HepG2 (cell line): ENCODE measurements around the gene MARCHF9. TPM values are rescaled to one million over a fixed set of nuclear protein-coding genes. Genes with fewer than 3 reads are reported as not detected.
A peak's percentile ranks its signal among the peaks of the same experiment; 100 is the strongest.

Experiments
- AGO2 ChIP-seq: fragments of 200-400 bp; formaldehyde crosslinking; optimal IDR thresholded peaks from 2 replicates; pipeline ENCODE3; 2017; ENCODE audit warnings: mild to moderate bottlenecking, low read depth, low read length, moderate library complexity
- DR1 ChIP-seq: sonication (generic); formaldehyde crosslinking; IDR thresholded peaks from 2 replicates; pipeline ENCODE4 v1.8.0; 2021; ENCODE audit warnings: mild to moderate bottlenecking, missing genetic modification reagents, inconsistent platforms
- E2F1 ChIP-seq: sonication (generic); formaldehyde crosslinking; IDR thresholded peaks from 2 replicates; pipeline ENCODE4 v1.5.0; 2020; ENCODE audit warnings: missing genetic modification reagents
- FOXO4 ChIP-seq: sonication (generic); formaldehyde crosslinking; conservative IDR thresholded peaks from 2 replicates; pipeline ENCODE4 v1.8.1; 2023; ENCODE audit warnings: missing genetic modification reagents
- KLF15 ChIP-seq: sonication (generic); formaldehyde crosslinking; IDR thresholded peaks from 2 replicates; pipeline ENCODE4 v1.8.1; 2023; ENCODE audit warnings: borderline replicate concordance, mild to moderate bottlenecking, inconsistent platforms, missing genetic modification reagents, mixed read lengths
- MAZ ChIP-seq, 2 experiments: sonication (generic) in 1 of 2; formaldehyde crosslinking in 1 of 2; IDR thresholded peaks; 2 replicates each; pipeline versions ENCODE4 v1.5.0 to v1.6.1; 2012 to 2020; ENCODE audit warnings: low read depth in 2 of 2, mild to moderate bottlenecking in 2 of 2, borderline replicate concordance in 1 of 2, improper control_type of control experiment in 1 of 2, low read length in 1 of 2, missing genetic modification reagents in 1 of 2, moderate library complexity in 1 of 2
- MED13 ChIP-seq: sonication (generic); formaldehyde crosslinking; IDR thresholded peaks from 2 replicates; pipeline ENCODE4 v1.5.0; 2020; ENCODE audit warnings: missing genetic modification reagents
- PHF21A ChIP-seq: sonication (generic); formaldehyde crosslinking; IDR thresholded peaks from 2 replicates; pipeline ENCODE4 v1.5.0; 2020; ENCODE audit warnings: mild to moderate bottlenecking, missing genetic modification reagents
- PLRG1 ChIP-seq: fragments of 450-650 bp; conservative IDR thresholded peaks from 2 replicates; pipeline ENCODE4 v1.6.1; 2016
- RAD51 ChIP-seq: fragments of 450-650 bp; IDR thresholded peaks from 2 replicates; pipeline ENCODE4 v1.6.1; 2016; ENCODE audit warnings: borderline replicate concordance
- RORA ChIP-seq: sonication (generic); formaldehyde crosslinking; IDR thresholded peaks from 2 replicates; pipeline ENCODE4 v1.5.0; 2020; ENCODE audit warnings: mild to moderate bottlenecking, missing genetic modification reagents, moderate library complexity
- TEF ChIP-seq: sonication (generic); formaldehyde crosslinking; IDR thresholded peaks from 2 replicates; pipeline ENCODE4 v1.5.0; 2020; ENCODE audit warnings: missing genetic modification reagents
- ZBTB20 ChIP-seq: sonication (generic); formaldehyde crosslinking; IDR thresholded peaks from 2 replicates; pipeline ENCODE4 v1.8.1; 2023; ENCODE audit warnings: missing genetic modification reagents, low read depth, mild to moderate bottlenecking, borderline replicate concordance
- ZKSCAN5 ChIP-seq: sonication (generic); formaldehyde crosslinking; IDR thresholded peaks from 2 replicates; pipeline ENCODE4 v1.5.1; 2020; ENCODE audit warnings: mild to moderate bottlenecking, missing genetic modification reagents
- ZNF142 ChIP-seq: sonication (generic); formaldehyde crosslinking; IDR thresholded peaks from 2 replicates; pipeline ENCODE4 v1.4.0; 2020; ENCODE audit warnings: missing genetic modification reagents
- ZNF160 ChIP-seq: sonication (generic); formaldehyde crosslinking; IDR thresholded peaks from 2 replicates; pipeline ENCODE4 v1.8.0; 2022; ENCODE audit warnings: mild to moderate bottlenecking, inconsistent platforms, missing genetic modification reagents
- ZNF230 ChIP-seq: sonication (generic); formaldehyde crosslinking; IDR thresholded peaks from 2 replicates; pipeline ENCODE4 v1.4.0; 2020; ENCODE audit warnings: mild to moderate bottlenecking, missing genetic modification reagents
- ZNF317 ChIP-seq: sonication (generic); formaldehyde crosslinking; IDR thresholded peaks from 2 replicates; pipeline ENCODE4 v1.5.0; 2020; ENCODE audit warnings: mild to moderate bottlenecking, missing genetic modification reagents
- ZNF343 ChIP-seq: sonication (generic); formaldehyde crosslinking; IDR thresholded peaks from 2 replicates; pipeline ENCODE4 v1.4.0; 2020; ENCODE audit warnings: mild to moderate bottlenecking, missing genetic modification reagents
- polyA plus RNA-seq, 8 experiments: library from polyadenylated mRNA; depleted of rRNA in 3 of 8; stranded (reverse) in 7 of 8; unstranded in 1 of 8; fragments of >200 nt; fragmentation: Illumina TruSeq in 4 of 8; extraction: Trizol in 4 of 8; gene quantifications; 2 replicates each; pipeline versions ENCODE4 v1.2.1 to v1.2.3, GENCODE V29; 2011 to 2016; ENCODE audit warnings: low read depth in 4 of 8, missing spikeins in 1 of 8, mixed read lengths in 1 of 8; ENCODE audit not compliant: insufficient read depth in 1 of 8
- total RNA-seq, 5 experiments: library from RNA; depleted of rRNA; stranded (reverse); fragments of >200 nt; fragmentation: Illumina TruSeq; extraction: Trizol; gene quantifications; 2 replicates each; pipeline ENCODE4 v1.2.3, GENCODE V29; 2016; ENCODE audit warnings: low read depth in 1 of 5

The MARCHF9 gene
- total and polyA plus RNA-seq, 2 of the 13 experiments (the other 11 are each of a cell fraction or from before 2014, with no cell fraction given), result 5.7 to 9.6 TPM

- peak; percentile 65; the same call in 1 of the 2 replicates for TF ChIP-seq ZNF142 (CRISPR knock-in tag)
- 0 out of 2 replicates have a peak, but pooled peaks have one; percentile 13 for TF ChIP-seq RORA
- TF ChIP-seq E2F1 (CRISPR knock-in tag), result 0 out of 2 replicates have a peak, but pooled peaks have one; percentile 15
- 0 out of 2 replicates have a peak, but pooled peaks have one; percentile 18 for TF ChIP-seq ZKSCAN5
- TF ChIP-seq DR1, result no peak
- TF ChIP-seq TEF (CRISPR knock-in tag), result no peak
- no peak for TF ChIP-seq PHF21A (CRISPR knock-in tag)
- peak; percentile 34; the same call in 1 of the 2 replicates for TF ChIP-seq MED13 (CRISPR knock-in tag)
- no peak for TF ChIP-seq PLRG1
- peak; percentile 54; the same call in 1 of the 2 replicates for TF ChIP-seq ZNF160
- TF ChIP-seq RAD51, result no peak
- TF ChIP-seq ZNF230 (CRISPR knock-in tag), result no peak; the same call in 1 of the 2 replicates
- no peak for TF ChIP-seq ZNF343
- TF ChIP-seq MAZ (IDR thresholded peaks at IDR 0.05; ENCODE audit: borderline replicate concordance, low read depth, low read length), result no peak
- no peak for TF ChIP-seq MAZ (CRISPR knock-in tag; IDR thresholded peaks at IDR 0.05; ENCODE audit: low read depth)
- TF ChIP-seq ZBTB20 (CRISPR knock-in tag), result no peak
- peak; percentile 50; the same call in 1 of the 2 replicates for TF ChIP-seq ZNF317 (CRISPR knock-in tag)
- no peak for TF ChIP-seq FOXO4 (CRISPR knock-in tag)
- TF ChIP-seq KLF15 (CRISPR knock-in tag), result 0 out of 2 replicates have a peak, but pooled peaks have one; percentile 48
- TF ChIP-seq AGO2, result peak; percentile 38
Observed at GRCh38 chr12:57772429-57773322, 17.8 kb downstream of the MARCHF9 start, which contains the start of gene EEF1AKMT3 (continued).
